Colonic mucosa (tissue), 4 donors: ENCODE results near the gene MFSD11. TPM values are rescaled to one million over a fixed set of nuclear protein-coding genes. Genes with fewer than 3 reads are reported as not detected.

Experiments
- DNase-seq: peaks from one replicate; pipeline ENCODE4 v3.0.0-alpha.2; 2020
- H3K27ac ChIP-seq: fragments of 200-600 bp; one replicate; pipeline ENCODE4 v1.8.0; 2021
- H3K27me3 ChIP-seq: fragments of 200-600 bp; one replicate; pipeline ENCODE4 v1.8.0; 2021
- H3K36me3 ChIP-seq: fragments of 200-600 bp; one replicate; pipeline ENCODE4 v1.8.0; 2021
- H3K4me1 ChIP-seq: fragments of 200-600 bp; one replicate; pipeline ENCODE4 v1.8.0; 2021; ENCODE audit warnings: mild to moderate bottlenecking
- H3K4me3 ChIP-seq: fragments of 200-600 bp; one replicate; pipeline ENCODE4 v1.8.0; 2021
- H3K9ac ChIP-seq, 2 donors: one replicate each; pipeline ENCODE4 v1.7.0; 2013; ENCODE audit warnings: control low read depth in 2 of 2, low read depth in 2 of 2, low read length in 2 of 2
- H3K9me3 ChIP-seq: fragments of 200-600 bp; one replicate; pipeline ENCODE4 v1.8.0; 2021
- intact Hi-C: fragments of 100-400 bp; cut with DNase I; formaldehyde crosslinking; loops from one replicate; pipeline ENCODE4 v1.14.1; 2022
- total RNA-seq, 2 donors: library from RNA; stranded (reverse); fragmentation: NEBNext Ultra II Directional in 1 of 2; extraction: Animal tissue kit (Norgen Biotek cat#: 25700) in 1 of 2; gene quantifications; one replicate each; pipeline ENCODE4 v1.2.1, GENCODE V29; 2021
- TF ChIP-seq, protein P1 (sequence below): fragments of 200-600 bp; IDR thresholded peaks from one replicate; pipeline ENCODE4 v1.8.0; 2022; ENCODE audit warnings: antibody characterized with exemption, mild to moderate bottlenecking
- donor health status: healthy.
- donor health status: DM: no; HTN: no; CAD: no.
- donor health status: DM: no; HTN: no; CAD: no.

Gene MFSD11
- total RNA-seq, 2 donors from 2014 or later: 24.9 to 38.9 TPM

DNA sequence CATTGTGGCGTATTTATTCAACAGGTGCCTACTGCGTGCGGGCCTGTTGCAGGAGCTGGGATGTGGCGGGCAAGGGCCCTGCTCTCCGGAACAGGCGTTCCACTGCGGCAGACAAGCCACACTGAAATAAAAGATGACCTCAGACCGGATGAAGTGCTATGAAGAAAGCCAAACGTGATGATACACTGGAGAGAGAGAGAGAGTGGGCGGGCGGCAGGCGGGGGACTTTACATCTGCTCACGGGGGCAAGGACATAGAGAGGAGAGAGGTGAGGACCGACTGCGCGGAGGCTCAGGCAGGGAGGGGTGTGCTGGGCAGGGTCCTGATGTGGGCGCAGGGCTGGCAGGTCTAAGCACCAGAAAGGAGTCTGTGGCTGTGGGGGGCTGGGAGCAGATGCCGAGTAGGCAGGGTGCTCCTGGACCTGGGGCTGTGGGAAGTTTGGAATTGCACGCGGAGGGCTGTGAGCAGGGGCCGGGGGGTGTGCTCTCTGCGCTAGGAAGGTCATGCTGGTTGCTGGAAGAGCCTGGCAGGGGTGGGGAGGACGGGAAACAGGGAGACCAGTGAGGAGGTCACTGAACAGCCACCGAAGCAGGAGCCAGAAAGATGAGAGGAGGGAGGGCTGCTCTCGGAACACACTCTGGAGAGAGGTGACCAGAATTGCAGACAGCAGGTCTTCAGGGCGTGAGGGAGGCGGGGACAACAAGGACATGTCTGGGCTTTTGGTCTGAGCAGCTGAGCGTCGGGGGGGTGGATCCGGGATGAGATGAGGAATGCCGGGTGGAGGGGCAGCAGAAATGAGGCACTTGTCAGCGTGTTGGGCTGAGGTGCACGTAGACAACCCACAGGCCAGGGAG is 37.1 kb upstream of the MFSD11 start:
- Histone ChIP-seq H3K27me3 (no peaks in the 10 kb centered on the region), H3K9me3 (no peaks in the 10 kb centered on the region), H3K4me3 (no peak overlapping the region), H3K4me1 (no peaks in the 10 kb centered on the region), H3K9ac (peak overlapping the region; percentile 51 to 56), H3K27ac (peak overlapping the region; percentile 63), H3K36me3 (no peaks in the 10 kb centered on the region)
- TF ChIP-seq, protein P1, sequence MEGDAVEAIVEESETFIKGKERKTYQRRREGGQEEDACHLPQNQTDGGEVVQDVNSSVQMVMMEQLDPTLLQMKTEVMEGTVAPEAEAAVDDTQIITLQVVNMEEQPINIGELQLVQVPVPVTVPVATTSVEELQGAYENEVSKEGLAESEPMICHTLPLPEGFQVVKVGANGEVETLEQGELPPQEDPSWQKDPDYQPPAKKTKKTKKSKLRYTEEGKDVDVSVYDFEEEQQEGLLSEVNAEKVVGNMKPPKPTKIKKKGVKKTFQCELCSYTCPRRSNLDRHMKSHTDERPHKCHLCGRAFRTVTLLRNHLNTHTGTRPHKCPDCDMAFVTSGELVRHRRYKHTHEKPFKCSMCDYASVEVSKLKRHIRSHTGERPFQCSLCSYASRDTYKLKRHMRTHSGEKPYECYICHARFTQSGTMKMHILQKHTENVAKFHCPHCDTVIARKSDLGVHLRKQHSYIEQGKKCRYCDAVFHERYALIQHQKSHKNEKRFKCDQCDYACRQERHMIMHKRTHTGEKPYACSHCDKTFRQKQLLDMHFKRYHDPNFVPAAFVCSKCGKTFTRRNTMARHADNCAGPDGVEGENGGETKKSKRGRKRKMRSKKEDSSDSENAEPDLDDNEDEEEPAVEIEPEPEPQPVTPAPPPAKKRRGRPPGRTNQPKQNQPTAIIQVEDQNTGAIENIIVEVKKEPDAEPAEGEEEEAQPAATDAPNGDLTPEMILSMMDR: no peak
- DNase-seq: no peak
- intact Hi-C loops: no loop called here

DNA sequence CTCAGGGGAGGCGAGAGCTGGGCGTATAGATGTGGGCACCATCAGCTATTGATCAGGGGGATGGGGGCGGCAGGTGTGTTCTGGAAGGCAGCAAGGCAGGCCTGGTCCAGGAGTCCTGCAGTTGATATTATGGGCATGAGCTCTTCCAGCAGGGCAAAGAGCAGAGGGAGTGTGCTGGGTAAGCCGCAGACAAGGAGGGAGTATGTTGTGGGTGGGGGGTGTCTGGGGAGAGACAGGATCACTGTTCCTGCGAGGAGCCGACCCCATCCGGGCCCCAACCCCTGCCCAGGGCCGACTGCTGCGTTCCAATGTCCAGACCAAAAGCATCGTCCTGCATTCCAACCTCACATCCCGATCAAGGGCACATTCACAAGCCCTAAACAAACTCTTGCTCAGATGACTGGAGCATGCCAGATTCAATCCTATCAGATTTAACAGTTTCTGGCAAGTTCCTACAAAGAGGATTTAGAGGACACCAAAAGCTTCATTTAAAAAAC is 36.4 kb upstream of the MFSD11 start:
- TF ChIP-seq, protein P1: no peak
- Histone ChIP-seq H3K9ac (peak overlapping the region; percentile 24 to 51), H3K36me3 (no peaks in the 10 kb centered on the region), H3K4me1 (no peaks in the 10 kb centered on the region), H3K9me3 (no peaks in the 10 kb centered on the region), H3K4me3 (no peak overlapping the region), H3K27me3 (no peaks in the 10 kb centered on the region), H3K27ac (peak overlapping the region; percentile 40)
- intact Hi-C loops: no loop called here
- DNase-seq: no peak

DNA sequence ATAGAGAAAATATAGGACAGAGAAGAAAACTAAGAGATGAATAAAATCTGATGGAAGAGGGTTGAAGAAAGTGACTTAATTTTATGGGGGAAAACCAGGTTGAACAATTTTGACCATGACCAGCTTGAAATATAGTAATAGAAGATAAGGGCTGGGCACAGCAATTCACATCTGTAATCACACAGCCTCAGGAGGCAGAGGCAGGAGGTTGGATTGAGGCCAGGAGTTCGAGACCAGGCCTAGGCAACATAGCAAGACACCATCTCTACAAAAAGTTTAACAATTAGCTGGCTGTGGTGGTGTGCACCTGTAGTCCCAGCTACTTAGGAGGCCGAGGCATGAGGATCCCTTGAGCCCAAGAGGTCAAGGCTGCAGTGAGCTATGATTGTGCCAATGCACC is 35.8 kb upstream of the MFSD11 start:
- Histone ChIP-seq H3K4me1 (no peaks in the 10 kb centered on the region), H3K9me3 (no peaks in the 10 kb centered on the region), H3K9ac (no peak overlapping the region), H3K27me3 (no peaks in the 10 kb centered on the region), H3K27ac (no peak overlapping the region), H3K36me3 (no peaks in the 10 kb centered on the region), H3K4me3 (no peak overlapping the region)
- no peak for DNase-seq
- TF ChIP-seq, protein P1: no peak
- intact Hi-C loops: no loop called here

DNA sequence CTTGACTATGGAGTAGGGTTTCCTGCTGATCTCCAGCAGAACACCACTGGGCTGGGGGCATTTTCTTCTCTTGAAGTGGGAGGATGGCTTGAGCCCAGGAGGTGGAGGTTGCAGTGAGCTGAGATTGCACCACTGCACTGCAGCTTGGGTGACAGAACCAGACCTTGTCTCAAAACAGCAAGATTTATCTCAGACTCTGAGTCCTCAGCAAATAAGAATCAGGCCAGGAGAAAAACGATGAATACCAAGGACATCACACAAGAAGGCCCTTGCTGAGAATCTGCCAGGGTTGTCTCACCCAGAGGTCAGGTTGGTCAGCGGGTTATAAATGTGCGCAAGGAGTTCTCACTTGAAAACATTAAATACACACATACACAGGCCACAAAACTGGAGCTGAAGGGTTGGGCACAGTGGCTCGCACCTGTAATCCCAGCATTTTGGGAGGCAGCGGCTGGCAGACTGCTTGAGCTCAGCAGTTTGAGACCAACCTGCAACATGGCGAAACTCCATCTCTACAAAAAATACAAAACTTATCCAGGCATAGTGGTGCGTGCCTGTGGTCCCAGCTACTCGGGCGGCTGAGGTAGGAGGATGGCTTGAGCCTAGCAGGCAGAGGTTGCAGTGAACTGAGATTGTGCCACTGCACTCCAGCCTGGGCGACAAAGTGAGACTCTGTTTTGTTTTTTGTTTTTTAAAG is 34.8 kb upstream of the MFSD11 start:
- H3K36me3 ChIP-seq: no peaks in the 10 kb centered on the region
- no peak overlapping the region for H3K27ac ChIP-seq
- TF ChIP-seq, protein P1: no peak

DNA sequence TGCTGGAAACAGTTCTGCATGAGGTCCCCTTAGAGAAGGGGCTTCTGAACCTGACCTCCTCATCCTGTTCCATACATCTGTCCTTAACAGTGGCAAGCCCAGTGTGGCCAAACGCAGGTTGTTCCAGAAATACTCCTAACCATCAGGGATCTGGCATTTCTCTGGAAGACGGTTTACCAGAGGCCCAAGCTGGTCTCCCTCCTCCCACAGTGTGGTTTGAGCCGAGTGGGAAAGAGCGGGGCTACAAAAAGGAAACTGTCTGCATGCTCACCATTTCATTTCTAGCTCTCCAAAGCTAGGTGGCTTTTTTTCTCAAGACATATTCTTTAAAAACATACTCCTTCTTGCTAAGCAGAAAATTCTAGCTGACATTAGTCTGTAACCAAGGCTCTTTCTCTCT is 33.1 kb upstream of the MFSD11 start:
- Histone ChIP-seq H3K4me3 (no peak overlapping the region), H3K27ac (no peak overlapping the region), H3K9me3 (no peaks in the 10 kb centered on the region), H3K27me3 (no peaks in the 10 kb centered on the region), H3K9ac (no peak overlapping the region), H3K4me1 (no peaks in the 10 kb centered on the region), H3K36me3 (no peaks in the 10 kb centered on the region)
- TF ChIP-seq, protein P1: no peak
- no peak for DNase-seq
- intact Hi-C loops: no loop called here

More for the DNA sequence above, 34.8 kb upstream of the MFSD11 start:
- Histone ChIP-seq H3K9ac (no peak overlapping the region), H3K9me3 (no peaks in the 10 kb centered on the region), H3K27me3 (no peaks in the 10 kb centered on the region), H3K4me1 (no peaks in the 10 kb centered on the region), H3K4me3 (no peak overlapping the region)
- intact Hi-C loops: no loop called here
- DNase-seq: no peak
